GM19035 (cell line): ENCODE measurements around the gene CCSER1.

Source experiments
- ATAC-seq: cut with Tn5 transposase; IDR thresholded peaks from one replicate; pipeline ENCODE4 v1.9.1; 2021; ENCODE audit not compliant: unreplicated experiment

CCSER1 gene

DNA sequence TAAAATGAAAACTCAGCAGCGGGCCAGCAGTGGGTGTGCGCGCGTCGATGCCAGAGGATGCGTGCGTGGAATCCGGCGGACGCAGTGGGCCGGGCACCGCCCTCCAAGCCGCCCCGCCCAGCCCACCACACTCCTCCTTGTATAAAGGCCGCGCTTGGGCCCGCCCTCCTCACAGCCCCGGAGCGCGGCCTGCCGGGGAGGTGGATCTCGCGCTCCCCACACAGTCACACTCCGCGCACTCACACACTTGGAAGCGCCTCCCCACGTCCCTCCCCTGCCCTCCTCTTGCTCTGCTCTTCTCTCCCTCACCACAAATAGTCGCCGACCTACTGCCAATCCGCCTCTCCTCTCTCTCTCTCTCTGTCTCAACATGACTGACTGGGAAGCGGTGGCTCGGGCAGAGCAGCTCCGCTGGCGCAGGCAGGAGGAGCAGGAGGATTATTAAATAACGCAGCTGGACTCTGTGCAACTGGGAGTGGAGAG is at the start of gene CCSER1:
TSS of gene CCSER1 (plus strand) at position 172 of the 483 bp plus-strand sequence.
- ATAC-seq: peak; percentile 75

DNA sequence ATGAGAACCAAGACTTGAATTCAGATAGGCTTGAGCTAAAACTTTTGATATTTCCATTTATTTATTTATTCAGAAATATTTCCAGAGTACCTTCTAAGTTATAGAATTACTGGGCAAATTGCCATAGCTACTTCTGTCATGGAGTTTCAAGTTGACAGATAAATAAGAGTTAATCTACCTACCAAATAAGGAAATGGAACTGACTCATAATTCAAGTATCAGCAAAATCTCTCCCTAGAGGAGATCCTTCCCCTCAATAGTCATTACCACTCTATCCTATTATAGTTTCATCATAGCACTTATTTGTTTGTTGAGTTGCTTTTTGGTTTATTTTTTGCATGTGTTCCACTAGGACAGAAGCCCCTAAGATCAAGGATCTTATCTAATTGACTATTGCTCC is 48.8 kb upstream of the CCSER1 start:
- ATAC-seq: peak; percentile 47

- ATAC-seq: no peak
Measured at GRCh38 chr4:90080116-90080515, 47.1 kb upstream of the CCSER1 start.

DNA sequence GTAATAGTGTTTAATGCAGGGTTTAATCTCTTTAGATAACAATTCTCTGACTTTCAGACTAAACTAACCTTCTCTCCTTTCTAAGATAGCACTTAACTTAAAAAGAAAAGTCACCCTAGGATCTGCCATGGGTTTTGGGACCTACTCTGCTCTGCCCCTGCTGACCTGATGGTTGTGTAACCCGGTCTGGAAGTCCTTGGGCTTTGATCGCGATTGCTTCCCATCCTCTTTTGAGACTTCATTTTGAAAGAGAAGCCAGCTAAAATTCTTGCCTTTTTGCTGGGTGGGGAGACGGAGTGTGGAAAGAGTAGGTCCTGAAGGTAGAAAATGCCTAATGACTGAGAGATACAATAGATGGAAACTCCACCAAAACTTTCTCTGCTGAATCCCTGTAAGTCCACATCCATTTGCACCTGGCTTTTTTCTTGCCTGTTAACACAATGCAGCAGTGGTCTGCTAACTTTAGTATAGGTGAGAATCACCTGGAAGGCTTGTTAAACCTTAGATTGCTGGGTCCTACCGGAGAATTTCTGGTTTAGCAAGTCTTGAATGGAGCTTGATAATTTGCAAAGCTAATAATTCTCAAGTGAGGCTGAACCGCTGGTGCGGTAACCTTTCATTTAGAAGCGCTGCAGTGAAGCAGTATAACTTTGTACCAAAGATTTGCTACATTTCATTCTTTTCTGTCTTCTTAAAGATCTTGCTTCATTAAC is 45.6 kb upstream of the CCSER1 start:
- ATAC-seq: no peak

- ATAC-seq: no peak
Measured at GRCh38 chr4:90082449-90082848, 44.7 kb upstream of the CCSER1 start.

DNA sequence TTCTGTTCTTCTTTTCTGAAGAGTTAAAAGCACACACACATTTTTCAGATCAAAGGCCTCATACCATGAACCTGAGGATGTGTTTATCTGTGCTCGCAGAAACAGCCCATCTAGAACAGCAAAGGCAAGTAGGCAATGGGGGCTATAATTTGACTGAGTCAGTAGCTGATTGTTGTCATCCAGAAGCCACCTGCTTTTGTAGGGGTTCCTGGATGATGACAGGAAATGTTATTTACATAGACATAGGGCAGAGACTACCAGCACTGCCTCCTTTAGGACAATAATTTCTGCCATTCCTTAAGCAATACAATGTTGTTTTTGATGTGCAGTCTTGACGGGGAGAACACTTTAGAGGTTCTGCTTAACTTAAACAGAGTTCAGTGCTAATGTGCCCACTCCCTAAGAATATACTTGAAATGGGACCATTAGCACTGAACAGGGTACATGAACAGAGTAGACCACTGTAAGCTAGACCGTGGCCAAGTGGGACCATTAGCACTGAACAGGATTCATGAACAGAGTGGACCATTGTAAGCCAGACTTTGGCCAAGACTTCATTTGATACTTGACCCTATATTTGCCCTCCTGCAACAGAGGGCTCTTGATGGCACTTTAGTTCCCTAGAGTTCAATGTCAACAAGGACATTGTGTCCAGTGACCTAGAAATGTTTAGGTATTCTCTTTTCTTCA is 42.8 kb upstream of the CCSER1 start:
- no peak for ATAC-seq

GRCh38 chr4:90084967-90085295 is 42.3 kb upstream of the CCSER1 start:
- ATAC-seq: no peak

DNA sequence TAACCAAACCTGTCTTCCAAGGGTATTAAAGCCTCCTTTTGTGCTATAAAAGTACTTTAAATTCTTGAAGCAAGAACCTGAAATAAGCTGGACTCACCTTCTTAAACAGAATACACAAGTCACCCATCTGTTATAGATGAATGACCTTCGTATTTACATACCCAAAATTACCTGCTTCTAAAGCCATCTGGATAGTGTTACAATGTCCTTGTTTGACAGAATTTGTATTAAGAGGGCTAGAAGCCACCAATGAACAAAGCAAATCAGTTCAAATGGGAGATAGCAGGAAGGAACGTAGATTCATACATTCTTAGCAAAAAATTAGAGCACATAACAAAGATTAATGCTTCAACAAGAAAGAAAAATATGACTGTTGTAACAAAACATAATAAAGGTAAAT is 33.7 kb upstream of the CCSER1 start:
- no peak for ATAC-seq

- ATAC-seq: no peak
Measured at GRCh38 chr4:90095000-90095399, 32.2 kb upstream of the CCSER1 start.

GRCh38 chr4:90099812-90100211 is 27.4 kb upstream of the CCSER1 start:
- no peak for ATAC-seq

DNA sequence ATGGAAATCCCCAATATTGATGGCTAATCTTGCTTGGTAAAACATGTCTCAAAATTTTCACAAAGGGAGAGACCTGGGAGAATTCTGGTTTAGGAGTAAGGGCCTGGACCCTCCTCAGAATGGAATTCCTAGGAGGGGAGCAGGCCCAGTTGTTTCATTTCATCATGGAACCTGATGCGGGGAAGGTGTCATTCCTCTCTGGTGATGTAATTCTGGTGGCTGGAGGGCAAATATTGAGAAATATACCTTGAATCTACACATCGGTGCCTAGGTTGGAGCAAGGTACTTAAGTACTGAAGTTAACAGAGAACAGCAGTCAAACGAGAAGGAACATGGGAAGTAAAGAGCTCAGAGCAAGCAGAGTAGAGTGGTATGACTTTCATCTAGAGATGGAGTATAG is 23.2 kb upstream of the CCSER1 start:
- ATAC-seq: no peak

DNA sequence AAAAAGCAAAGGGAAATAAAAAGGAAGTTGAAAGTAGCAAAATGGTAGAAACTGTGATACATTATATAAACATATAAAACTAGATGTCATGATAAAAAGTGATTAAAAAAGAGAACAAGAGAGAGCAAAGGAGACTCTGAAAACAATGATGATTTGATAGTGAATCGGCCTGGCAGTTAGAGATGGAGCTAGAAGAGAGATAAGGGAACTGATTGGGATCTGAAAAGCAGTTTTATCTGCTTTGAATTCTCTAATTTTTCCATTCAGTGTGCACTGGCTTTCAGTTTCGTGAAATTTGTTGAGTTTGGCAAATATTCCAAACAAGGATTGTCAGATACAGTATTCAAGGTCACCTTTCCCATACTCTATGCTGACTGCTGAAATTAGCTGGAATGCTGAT is 21.9 kb upstream of the CCSER1 start:
- no peak for ATAC-seq

DNA sequence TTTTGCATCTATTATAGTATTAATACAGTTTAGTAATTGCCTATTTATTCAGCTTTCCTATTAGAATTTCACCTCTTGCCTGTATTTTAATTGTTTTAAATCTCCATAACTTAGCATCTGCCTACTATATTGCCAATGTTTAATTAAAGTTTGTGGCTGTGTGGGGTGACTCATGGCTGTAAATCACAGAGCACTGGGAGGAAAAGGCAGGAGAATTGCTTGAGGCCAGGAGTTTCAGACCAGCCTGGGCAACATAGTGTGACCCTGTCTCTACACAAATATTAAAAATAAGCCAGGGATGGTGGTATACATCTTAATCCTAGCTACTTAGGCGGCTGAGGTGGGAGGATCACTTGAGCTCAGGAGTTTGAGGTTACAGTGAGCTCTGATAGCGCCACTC is 14.5 kb upstream of the CCSER1 start:
- ATAC-seq: no peak

DNA sequence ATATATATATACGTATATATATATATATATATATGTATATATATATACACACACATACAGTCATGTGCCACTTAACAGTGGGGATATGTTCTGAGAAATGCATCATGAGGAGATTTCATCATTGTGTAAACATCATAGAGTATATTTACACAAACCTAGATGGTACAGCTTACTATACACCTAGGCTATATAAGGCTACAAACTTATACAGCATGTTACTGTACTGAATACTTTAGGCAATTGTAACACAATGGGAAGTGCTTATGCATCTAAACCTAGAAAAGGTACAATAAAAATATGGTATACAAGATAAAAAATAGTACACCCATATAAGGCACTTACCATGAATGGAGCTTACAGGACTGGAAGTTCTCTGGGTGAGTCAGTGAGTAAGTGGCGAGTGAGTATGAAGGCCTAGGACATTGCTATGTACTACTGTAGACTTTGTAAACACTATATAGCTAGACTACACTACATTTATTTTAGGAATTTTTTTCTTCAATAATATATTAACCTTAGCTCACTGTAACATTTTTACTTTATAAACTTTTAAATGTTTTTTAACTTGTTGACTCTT is 13.2 kb upstream of the CCSER1 start:
- no peak for ATAC-seq

- ATAC-seq: peak; percentile 82
Measured at GRCh38 chr4:90118527-90119195, 8.5 kb upstream of the CCSER1 start.

DNA sequence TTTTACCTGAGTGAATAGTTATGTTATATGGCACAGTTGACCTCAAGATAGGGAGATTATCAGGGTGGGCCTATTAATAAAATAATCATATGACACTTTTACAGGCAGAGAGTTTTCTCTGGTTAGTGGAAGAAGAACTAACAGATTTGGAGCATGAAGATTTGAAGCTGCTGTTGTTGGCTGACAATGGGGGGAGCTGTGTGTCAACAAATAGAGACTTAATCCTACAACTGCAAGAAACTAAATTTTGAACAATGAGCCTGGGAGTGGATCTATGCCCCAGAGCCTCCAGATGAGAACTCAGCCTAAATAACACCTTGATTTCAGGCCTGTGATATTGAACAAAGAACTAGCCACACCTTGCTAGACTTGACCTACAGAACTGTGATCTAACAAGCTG is 7.2 kb upstream of the CCSER1 start:
- no peak for ATAC-seq

DNA sequence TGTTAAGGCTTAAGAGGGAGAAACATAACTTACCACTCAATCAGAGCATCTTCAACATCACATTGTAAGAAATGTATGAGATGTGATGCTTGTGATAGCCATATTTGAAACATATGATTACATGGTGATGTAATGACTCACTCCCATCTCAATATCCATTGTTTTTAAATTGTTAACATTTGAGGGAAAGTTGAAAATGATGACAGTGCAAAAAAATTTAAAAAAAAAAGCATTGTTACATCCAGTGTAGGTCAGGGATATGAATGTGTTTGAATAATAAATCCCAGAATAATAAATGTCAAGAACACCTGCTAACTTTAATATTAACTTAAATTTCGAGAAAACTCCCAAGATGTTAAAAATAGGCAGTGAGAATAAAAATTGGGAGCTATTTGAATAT is 6.4 kb upstream of the CCSER1 start:
- no peak for ATAC-seq

DNA sequence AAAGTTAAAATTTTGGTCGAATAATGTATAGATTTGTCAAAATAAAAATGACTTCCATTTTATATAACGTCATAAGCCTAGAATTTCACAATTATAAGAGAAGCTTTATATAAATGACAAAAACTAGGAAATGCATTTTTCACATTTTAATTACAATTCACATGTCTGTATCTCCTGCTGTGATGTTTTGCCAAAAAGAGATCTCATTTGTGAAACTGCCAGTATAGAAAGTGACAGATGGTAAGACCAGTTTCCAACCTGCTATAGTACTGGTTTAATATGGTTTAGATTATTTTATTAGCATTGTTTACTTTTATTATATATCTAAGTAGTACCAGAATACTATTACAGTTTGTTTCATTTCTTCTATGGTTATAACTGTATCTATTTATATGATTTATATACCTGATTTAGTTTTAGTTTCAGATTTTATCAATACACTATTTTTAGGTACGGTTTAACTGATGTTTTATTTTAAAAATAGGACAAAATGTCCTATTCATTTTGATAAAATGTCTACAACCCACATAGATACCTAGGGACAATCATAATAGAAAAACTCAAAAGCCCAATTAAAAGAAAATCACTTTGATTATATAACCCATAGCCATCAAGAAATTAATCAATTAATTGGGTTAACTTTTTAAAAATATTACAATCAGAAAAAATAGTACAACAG is 5.4 kb upstream of the CCSER1 start:
- ATAC-seq: no peak

- ATAC-seq: no peak
Measured at GRCh38 chr4:90122355-90122748, 4.8 kb upstream of the CCSER1 start.

GRCh38 chr4:90124276-90124675 is 2.9 kb upstream of the CCSER1 start:
- no peak for ATAC-seq

GRCh38 chr4:90126805-90127204 is 389 bp upstream of the CCSER1 start:
- ATAC-seq: no peak
